NCI-H774 (cell line): ENCODE data around the gene GPC2.

Experiments
- DNase-seq: peaks from one replicate; lab custom pipeline; 2025; lab: John Stamatoyannopoulos, UW

The GPC2 gene

GRCh38 chr7:100170101-100170897, 6.9 kb downstream of the GPC2 start:
- DNase-seq: no peak

- no peak for DNase-seq
These were observed 7.9 kb downstream of the GPC2 start for GRCh38 chr7:100169147-100169850.

GRCh38 chr7:100167912-100168323, 9.3 kb downstream of the GPC2 start:
- no peak for DNase-seq

GRCh38 chr7:100166970-100167911, 9.9 kb downstream of the GPC2 start:
- DNase-seq: no peak

DNA sequence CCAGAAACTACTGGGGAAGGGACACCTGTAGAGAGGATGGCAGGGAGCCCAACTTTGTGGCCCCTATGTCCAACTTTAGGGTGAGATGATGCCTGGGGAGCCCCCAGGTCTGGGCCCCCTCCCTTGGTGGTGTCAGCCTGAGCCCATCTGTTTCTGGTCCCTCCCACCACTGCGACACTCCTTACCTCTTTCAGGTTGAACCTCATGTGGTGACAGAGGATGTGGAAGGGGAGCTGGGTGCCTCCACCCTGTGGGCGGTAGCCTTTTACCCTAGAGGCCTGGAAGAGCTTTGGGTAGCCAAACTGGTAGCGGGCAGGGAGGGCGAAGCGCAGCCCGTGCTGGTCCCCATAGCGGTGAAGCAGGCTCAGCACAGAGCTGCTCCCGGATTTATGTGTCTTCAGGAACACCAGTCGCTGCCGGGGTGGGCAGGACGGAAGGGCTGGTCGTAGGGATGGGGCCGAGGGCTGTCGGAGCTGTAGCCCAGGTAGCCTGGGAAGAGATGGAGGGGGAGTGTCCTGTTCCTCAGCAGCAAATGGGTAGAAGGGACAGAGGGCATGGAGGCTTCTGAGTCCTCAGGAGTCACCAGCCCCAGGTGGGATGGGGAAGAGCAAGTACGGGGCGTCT, 10.8 kb downstream of the GPC2 start:
- DNase-seq: no peak

DNA sequence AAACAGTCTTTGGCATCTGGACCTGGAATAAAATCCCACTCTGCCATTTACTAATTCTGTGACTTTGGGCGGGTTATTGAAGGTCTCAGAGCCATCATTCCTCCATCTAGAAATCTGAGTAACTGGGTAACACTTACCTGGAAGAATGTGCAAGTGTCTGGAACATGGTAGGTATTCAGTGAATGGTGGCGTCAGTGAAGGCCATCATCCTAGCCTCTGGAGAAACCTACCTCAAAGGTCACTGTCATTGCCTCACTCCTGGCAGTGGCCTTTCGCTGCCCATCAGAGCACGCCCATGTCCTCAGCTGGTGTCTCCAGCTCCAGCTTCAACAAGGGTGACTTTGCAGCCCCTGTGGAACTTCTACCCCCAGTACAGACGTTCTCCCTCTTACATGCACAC, 13.3 kb downstream of the GPC2 start:
- DNase-seq: no peak

GRCh38 chr7:100163006-100163531, 14.1 kb downstream of the GPC2 start:
- no peak for DNase-seq

DNA sequence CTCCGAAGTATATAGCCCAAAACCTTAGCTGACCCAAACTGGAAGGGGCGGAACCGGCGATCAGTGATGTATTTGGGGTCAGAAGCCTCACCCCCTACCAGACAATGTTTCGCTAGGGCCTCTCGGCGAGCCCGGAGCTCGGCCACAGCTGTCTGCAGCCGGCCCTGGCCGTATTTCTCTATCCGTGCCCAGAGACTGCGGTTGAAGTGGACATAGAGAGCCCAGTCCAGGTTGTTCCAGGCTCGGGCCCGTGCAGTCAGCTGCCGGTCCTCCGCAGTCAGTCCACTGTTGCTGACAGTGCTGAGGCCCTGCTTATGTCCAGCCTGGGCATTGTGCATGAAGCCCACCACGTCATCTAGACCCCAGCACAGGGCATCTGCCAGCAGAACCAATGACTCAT, 17.1 kb downstream of the GPC2 start:
- DNase-seq: no peak

DNA sequence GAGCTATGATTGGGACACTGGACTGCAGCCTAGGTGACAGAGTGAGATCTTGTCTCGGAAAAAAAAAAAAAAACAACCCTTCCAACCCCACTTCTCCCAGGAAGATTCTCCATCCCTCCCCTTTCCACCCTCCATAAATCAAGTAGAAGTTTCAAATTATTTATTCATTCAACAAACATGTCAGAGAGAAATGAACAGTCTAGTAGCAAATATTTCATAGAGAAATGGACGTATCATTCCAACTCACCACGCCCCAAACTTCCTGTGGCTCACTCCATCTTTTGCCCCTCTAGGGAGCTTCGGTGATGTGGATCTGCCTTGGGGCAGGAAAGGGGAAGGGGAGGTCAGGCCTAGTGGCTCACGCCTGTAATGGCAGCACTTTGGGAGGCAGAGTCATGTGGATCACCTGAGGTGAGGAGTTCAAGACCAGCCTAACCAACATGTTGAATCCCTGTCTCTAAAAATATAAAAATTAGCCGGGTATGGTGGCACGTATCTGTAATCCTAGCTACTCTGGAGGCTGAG, 18.0 kb downstream of the GPC2 start:
- no peak for DNase-seq

DNA sequence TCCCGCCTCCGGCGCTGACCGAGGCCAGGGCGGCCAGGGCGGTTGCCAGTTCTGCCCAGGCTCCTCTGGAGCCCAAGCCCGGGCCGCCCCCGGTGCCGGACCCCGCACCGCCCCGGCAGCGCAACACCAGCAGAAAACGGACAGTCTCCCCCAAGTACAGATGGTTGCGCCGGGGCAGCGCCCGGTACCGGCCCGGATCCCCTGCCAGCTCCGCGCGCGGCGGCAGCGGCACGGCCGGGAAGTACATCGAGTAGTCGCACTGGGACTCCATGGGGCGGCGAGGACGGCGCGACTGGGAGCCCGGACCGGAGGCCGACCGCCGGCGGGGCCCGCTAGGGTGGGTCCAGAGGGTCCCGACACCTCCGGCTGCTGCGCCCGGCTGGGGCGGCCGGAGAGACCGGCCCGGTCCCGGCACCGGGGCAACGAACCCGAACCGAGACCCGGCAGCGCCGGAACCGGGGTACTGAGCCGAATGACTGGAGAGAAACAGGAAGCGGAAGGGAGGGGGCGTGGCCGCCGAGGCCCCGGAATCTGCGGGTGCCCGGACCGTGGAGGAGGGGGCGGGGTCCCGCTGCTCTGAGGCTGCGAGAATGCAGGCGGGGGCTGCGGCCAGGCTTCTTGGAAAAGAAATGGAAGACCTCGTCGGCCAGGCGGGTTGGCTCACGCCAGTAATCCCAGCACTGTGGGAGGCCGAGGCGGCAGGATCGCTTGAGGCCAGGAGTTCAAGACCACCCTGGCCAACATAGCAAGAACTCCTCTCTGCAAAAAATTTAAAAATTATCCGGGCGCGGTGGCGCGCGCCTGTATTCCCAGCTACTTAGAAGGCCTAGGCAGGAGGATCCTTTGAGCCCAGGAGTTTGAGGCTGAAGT, 18.7 kb downstream of the GPC2 start, which contains the start of gene TRAPPC14:
Gene TRAPPC14 (minus strand): TSS at position 495 of the 870 bp plus-strand sequence. CDS start 224 bp downstream, at position 271.
- peak; percentile 68 for DNase-seq

GRCh38 chr7:100157334-100158228, 19.6 kb downstream of the GPC2 start:
- DNase-seq: no peak

GRCh38 chr7:100157069-100157333, 20.2 kb downstream of the GPC2 start:
- no peak for DNase-seq

DNA sequence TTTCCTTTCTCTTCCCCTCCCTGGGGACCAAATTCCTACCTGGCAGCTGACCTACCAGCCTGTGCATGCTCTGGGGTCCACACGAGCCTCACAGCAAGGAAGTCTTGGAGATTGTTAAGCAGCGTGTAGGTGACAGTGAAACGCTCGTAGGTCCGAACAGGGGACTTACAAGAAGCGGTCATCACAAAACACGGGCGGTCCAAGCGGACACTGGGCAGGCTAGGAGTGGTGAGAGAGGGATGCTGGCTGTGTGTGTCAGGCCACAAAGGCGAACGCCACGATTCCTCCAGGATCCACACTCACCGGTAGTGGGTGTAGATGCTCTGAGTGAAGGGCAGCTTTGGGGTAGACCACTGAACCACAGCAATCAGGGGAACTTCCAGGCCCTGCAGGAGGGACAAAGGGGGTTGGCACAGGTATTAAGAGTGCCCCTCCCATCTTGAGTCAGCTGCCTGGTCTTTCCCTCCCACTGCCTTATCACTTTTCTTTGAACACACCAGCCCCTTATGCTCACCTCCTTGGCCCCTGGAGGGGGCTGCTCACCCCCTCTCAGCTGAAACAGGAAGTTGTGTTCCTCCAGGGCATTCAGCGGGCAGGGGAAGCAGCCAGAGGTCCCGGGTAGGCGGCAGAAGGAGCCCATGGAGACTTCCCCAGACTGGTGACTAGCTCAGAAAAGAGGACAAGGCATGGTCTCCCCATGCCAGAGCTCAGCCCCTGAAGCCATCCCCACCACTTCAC, 20.7 kb downstream of the GPC2 start:
- DNase-seq: no peak

DNA sequence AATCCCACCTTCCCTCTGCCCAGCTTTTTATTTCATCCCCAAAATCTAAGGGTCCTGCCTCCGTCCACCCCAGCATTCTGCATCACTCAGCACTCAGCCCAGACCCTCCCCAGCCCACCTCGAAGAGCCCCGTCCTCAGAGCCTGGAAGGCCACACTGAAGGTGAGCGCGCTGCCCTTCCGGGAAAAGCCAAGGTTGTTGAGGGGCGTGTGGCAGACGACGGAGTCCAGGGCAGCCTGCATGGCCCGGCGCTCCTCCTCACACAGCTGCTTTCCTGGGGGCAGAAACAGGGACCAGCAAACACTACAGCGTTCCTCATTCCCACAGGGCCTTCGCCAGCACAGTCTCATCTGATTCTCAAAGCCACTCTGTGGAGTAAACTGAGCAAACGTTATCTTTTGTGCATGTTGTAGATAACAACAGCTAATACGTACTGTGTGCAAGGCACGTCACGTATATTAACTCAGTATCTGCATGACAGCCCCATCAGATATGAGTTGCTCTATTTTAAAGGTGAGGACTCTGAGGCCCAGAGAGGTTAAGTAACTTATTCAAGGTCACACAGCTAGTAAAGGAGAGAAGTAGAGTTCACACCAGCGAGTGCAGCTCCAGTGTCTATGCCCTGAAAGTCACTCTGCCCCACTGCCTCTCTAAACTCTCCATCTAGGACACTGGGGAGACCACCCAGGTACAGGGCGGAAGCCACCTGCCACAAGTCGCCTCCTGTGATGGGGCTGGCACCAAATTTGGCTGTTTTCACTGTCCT, 21.4 kb downstream of the GPC2 start:
- DNase-seq: no peak

DNA sequence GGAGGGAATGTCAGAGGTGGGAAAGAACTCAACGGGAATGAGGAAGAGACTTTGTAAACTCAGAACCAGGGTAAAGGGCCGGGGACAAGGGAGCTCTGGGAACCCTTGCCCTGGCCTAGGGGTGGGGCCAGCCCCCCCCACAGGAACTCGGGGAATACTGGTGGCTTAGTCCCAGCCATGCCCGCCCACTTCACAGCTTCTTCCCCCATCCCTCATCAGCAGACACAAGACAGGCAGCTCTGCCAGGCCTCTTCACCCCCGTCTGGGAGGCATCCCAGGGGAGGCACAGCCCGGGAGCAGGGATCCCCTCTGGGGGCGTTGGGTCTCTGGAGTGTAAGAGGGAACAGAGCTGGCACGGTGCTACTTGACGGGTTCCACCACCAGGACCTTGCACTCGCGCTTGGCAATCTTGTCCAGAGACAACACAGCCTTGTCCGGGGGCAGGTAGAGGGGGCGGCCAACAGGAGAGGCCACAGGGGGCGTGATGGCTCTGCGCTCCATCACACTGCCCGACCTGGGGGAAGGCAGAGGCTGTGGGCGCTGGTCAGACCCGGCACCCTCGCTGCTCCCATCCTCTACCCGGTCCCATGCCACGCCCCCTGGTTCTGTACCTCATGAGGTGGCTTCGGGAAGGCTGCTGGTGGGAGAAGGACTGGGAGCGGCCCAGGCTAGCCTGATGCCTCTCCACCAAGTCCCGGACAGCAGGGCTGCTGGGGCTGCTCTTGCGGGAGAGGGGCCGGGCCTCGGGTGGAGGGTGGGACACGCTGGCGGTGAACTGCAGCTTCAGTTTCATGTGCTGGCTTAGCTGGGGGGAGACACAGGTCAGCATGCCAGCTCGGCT, 22.3 kb downstream of the GPC2 start:
- no peak for DNase-seq

- DNase-seq: no peak
These were observed 23.3 kb downstream of the GPC2 start for GRCh38 chr7:100153708-100154535.
